Glutamatergic neuron (in vitro differentiated cells): ENCODE measurements around the gene DRGX. TPM values are rescaled to one million over a fixed set of nuclear protein-coding genes. Genes with fewer than 3 reads are reported as not detected.

Source experiments
- DNase-seq: peaks from one replicate; pipeline ENCODE4 v3.0.0; 2022
- H3K27ac Mint-ChIP-seq: one replicate; pipeline ENCODE4 v1.8.0; 2020; ENCODE audit warnings: mild to moderate bottlenecking, mixed read lengths, inconsistent platforms; ENCODE audit not compliant: unreplicated experiment
- H3K27me3 Mint-ChIP-seq: one replicate; pipeline ENCODE4 v1.8.0; 2020; ENCODE audit warnings: mild to moderate bottlenecking, moderate library complexity, mixed read lengths, inconsistent platforms; ENCODE audit not compliant: unreplicated experiment
- H3K36me3 Mint-ChIP-seq: one replicate; pipeline ENCODE4 v1.8.0; 2020; ENCODE audit warnings: mild to moderate bottlenecking, mixed read lengths, inconsistent platforms; ENCODE audit not compliant: unreplicated experiment
- H3K4me1 Mint-ChIP-seq: one replicate; pipeline ENCODE4 v1.8.0; 2020; ENCODE audit warnings: mild to moderate bottlenecking, low read depth, mixed read lengths, inconsistent platforms; ENCODE audit not compliant: unreplicated experiment
- H3K4me3 Mint-ChIP-seq: one replicate; pipeline ENCODE4 v1.8.0; 2020; ENCODE audit warnings: mild to moderate bottlenecking, mixed read lengths, inconsistent platforms; ENCODE audit not compliant: unreplicated experiment
- H3K9me3 Mint-ChIP-seq: one replicate; pipeline ENCODE4 v1.8.0; 2020; ENCODE audit warnings: mild to moderate bottlenecking, moderate library complexity, mixed read lengths, inconsistent platforms; ENCODE audit not compliant: unreplicated experiment
- CTCF ChIP-seq: fragments of 200-600 bp; sonication (generic); IDR thresholded peaks from one replicate; pipeline ENCODE4 v1.5.0; 2021; ENCODE audit not compliant: partially characterized antibody, unreplicated experiment
- total RNA-seq: library from RNA; stranded (reverse); fragmentation: NEBNext Ultra II Directional; extraction: Animal tissue kit (Norgen Biotek cat#: 25700); gene quantifications from one replicate; pipeline ENCODE4 v1.2.1, GENCODE V29; 2021; ENCODE audit not compliant: unreplicated experiment

Gene DRGX
- total RNA-seq, 1 donor from 2014 or later = 65.2 TPM

- H3K4me3 Mint-ChIP-seq = no peak overlapping the region
- peaks cover 5% of the 10 kb centered on the region for H3K4me1 Mint-ChIP-seq
- DNase-seq = no peak
- no peaks in the 10 kb centered on the region for H3K27me3 Mint-ChIP-seq
- H3K36me3 Mint-ChIP-seq = peaks cover 9% of the 10 kb centered on the region
- H3K9me3 Mint-ChIP-seq = peaks cover 11% of the 10 kb centered on the region
- TF ChIP-seq CTCF = no peak
- H3K27ac Mint-ChIP-seq = no peak overlapping the region
These were observed 62.7 kb downstream of the DRGX start for GRCh38 chr10:49333192-49333591.

GRCh38 chr10:49332768-49333167 lies 63.1 kb downstream of the DRGX start:
- DNase-seq = no peak
- TF ChIP-seq CTCF = no peak
- H3K27ac Mint-ChIP-seq = no peak overlapping the region
- H3K36me3 Mint-ChIP-seq = peaks cover 9% of the 10 kb centered on the region
- H3K4me1 Mint-ChIP-seq = peaks cover 5% of the 10 kb centered on the region
- H3K4me3 Mint-ChIP-seq = no peak overlapping the region
- H3K27me3 Mint-ChIP-seq = no peaks in the 10 kb centered on the region
- H3K9me3 Mint-ChIP-seq = peaks cover 11% of the 10 kb centered on the region

DNA sequence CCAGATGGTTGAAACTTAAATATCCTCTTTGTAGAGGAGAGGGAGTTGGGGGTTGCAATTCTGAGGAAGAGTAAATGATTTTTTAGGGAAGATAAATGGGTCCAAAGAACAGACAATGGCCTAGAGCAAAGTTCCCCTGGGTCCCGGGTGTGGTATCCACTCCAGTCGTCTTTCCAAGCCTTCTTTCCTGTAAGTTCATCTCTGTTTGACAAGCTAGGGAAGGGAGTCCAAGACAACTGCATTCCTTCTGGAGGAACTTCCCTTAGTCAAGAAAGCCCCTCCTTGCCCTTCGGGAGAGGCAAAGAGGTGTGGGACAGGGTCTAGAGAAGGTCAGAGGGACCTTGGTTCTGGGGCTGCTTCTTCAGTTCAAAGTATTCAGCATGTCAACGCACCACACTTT lies 63.6 kb downstream of the DRGX start:
- no peak overlapping the region for H3K4me3 Mint-ChIP-seq
- peaks cover 13% of the 10 kb centered on the region for H3K9me3 Mint-ChIP-seq
- DNase-seq = no peak
- peaks cover 9% of the 10 kb centered on the region for H3K36me3 Mint-ChIP-seq
- peaks cover 5% of the 10 kb centered on the region for H3K4me1 Mint-ChIP-seq
- no peak overlapping the region for H3K27ac Mint-ChIP-seq
- H3K27me3 Mint-ChIP-seq = peaks cover 2% of the 10 kb centered on the region
- no peak for TF ChIP-seq CTCF

DNA sequence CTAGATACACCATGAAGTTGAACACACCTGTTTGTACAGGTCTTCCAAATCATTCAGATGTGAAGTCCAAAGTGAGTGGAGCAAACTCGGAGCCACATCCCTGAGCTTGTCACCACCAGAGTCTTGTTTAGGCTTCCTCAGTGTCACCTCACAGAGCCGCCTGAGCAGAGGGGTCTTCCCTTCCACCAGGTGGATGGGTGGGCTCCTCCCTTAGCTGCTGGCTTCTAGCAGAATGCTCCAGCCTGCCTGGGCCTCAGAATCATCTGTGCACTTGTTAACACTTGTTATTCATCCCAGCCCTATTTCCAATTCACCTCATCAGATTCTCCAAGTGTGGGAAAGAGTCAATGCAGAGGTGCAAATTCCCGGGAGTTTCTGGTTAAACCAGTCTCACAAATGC lies 64.5 kb downstream of the DRGX start:
- Mint-ChIP-seq H3K4me1 (peaks cover 5% of the 10 kb centered on the region), H3K27ac (no peak overlapping the region), H3K4me3 (no peak overlapping the region), H3K36me3 (peaks cover 9% of the 10 kb centered on the region), H3K9me3 (peaks cover 13% of the 10 kb centered on the region), H3K27me3 (peaks cover 2% of the 10 kb centered on the region)
- TF ChIP-seq CTCF = no peak
- no peak for DNase-seq

DNA sequence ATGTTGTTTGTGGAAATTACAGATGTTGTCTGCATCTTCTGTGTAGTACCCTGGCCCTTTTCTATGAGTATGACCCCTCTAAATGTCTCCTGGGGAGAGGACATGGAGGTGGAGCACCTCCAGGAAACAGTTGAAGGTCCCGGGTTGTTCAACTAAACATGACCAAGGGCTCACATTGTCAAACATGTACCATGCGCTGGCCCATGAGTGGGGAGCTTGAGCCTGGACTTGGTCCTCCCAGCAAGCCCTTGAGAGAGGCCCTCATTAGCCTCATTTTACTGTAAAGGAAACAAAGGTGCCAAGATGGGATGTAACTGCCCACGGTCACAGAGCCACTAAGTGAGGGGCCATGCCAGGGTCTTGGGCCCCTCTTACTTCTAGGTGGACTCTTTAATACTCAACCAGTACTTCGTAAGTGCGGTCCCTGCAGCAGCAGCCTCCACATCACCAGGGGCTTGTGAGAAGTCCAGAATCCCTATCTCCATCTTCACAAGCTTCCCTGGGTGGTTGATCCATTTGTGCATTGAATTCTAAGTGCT lies 65.7 kb downstream of the DRGX start:
- H3K4me1 Mint-ChIP-seq = peaks cover 5% of the 10 kb centered on the region
- peaks cover 2% of the 10 kb centered on the region for H3K27me3 Mint-ChIP-seq
- H3K36me3 Mint-ChIP-seq = no peaks in the 10 kb centered on the region
- H3K9me3 Mint-ChIP-seq = peaks cover 10% of the 10 kb centered on the region
- H3K4me3 Mint-ChIP-seq = no peak overlapping the region
- H3K27ac Mint-ChIP-seq = no peak overlapping the region
- TF ChIP-seq CTCF = no peak
- DNase-seq = no peak
